Bladder microvascular endothelial cell (primary cell): ENCODE measurements around the gene TPPP. TPM values are rescaled to one million over a fixed set of nuclear protein-coding genes. Genes with fewer than 3 reads are reported as not detected.

ENCODE experiments used
- total RNA-seq: library from RNA; depleted of rRNA; stranded (reverse); fragments of >200 nt; gene quantifications from 2 replicates; pipeline ENCODE4 v1.2.3, GENCODE V29; 2014

The TPPP gene
- total RNA-seq, result 0.16 and 0.19 TPM in 2 replicates

GRCh38 chr5:693271-694041 is at the start of gene TPPP:
TPPP (minus strand) TSS chr5:693352; CDS start chr5:678060, 15,292 bp downstream.

GRCh38 chr5:611731-612486 is 81.2 kb downstream of the TPPP start, which contains the start of gene CEP72:
CEP72 (plus strand) TSS chr5:612340; CDS start chr5:612362, 22 bp downstream.

Other genes with a start within 250 kb of the TPPP start
- gene SLC9A3, start 168.9 kb downstream of the TPPP start, total RNA-seq, result 0.32 and 0.69 TPM in 2 replicates
- 3.4 and 3.8 TPM in 2 replicates for gene CEP72, start 81.0 kb downstream of the TPPP start, total RNA-seq
- gene ZDHHC11B, start 91.4 kb upstream of the TPPP start, total RNA-seq, result not detected in 2 replicates
- 0.32 and 2.1 TPM in 2 replicates for gene ZDHHC11, start 157.6 kb upstream of the TPPP start, total RNA-seq
- gene BRD9, start 199.4 kb upstream of the TPPP start, total RNA-seq, result 40.6 and 59.5 TPM in 2 replicates
- 16.7 and 25.1 TPM in 2 replicates for gene TRIP13, start 199.5 kb upstream of the TPPP start, total RNA-seq